GM18505 (cell line): Measurements from ENCODE around the gene SLC26A2.

Source experiments
- ATAC-seq: cut with Tn5 transposase; IDR thresholded peaks from one replicate; pipeline ENCODE4 v1.9.1; 2021; ENCODE audit not compliant: unreplicated experiment
- POLR2A ChIP-seq: IDR thresholded peaks from 4 replicates; pipeline ENCODE4 v1.6.1; 2011; ENCODE audit warnings: borderline replicate concordance; ENCODE audit not compliant: insufficient read depth, insufficient read length; ENCODE audit errors: extremely low read depth

The SLC26A2 gene

DNA sequence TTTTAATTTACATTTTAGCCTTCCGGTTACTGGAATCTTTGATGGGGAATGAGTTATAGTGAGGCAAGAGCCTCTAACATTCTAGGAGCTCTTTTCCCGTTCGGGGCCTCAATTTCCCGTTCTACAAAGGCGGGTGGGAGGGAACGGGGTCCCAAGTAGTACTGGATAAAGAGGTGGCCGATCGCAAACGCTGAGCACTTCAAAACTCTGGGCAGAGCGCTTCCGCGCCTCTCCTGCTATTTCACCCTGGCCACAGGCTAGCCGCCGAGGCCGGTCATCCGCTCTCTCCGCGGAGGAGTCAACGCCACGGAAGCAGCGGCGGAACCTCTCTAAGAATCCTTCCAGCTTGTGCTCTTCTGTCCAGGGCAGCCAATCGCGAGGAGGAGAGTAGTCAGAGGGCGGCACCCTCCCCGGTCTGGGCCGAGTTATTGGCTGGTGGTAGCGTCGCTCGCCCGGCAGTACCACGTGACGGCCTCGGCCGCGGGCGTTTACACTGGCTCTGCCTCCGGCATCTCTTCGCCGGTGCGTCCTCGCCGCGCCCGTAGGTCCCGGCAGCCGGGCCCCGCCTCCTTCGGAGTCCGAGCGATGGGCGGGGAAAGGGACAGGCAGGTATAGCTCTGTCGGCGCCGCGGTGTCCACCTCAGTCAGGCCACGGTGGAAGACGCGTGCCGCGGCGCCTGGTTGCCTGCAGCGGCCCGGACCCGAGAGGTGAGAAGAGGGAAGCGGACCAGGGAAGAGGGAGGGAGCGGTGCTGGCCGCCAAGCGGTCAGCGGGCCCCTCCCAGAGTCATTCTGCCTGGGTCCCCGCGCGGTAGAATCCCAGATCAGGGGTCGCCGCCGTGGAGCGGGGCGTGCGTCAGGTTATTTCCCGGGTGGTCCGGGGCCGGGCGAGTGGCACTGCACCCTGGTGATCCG lies at the start of gene SLC26A2:
Gene SLC26A2 (plus strand): TSS at position 487 of the 914 bp plus-strand sequence. CDS start 16,895 bp downstream, outside the sequence.
- TF ChIP-seq POLR2A = peak; percentile 97
- peak; percentile 98 for ATAC-seq

DNA sequence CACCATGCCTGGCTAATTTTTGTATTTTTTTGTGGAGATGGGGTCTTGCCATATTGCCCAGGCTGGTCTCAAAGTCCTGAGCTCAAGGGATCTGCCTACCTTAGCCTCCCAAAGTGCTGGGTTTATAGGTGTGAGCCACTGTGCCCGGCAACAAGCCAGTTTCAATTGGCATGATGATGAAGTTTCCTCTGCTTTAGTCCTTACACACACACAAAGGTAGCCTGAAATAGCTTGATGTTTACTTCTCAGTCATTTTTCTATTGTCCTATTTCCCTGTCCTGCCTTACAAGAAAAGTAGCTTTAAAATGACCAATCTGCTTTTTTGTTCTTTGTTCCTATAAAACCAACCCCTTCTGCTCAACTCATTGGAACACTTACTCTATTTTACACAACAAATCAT lies 49.5 kb upstream of the SLC26A2 start:
- ATAC-seq = no peak
- no peak for TF ChIP-seq POLR2A

DNA sequence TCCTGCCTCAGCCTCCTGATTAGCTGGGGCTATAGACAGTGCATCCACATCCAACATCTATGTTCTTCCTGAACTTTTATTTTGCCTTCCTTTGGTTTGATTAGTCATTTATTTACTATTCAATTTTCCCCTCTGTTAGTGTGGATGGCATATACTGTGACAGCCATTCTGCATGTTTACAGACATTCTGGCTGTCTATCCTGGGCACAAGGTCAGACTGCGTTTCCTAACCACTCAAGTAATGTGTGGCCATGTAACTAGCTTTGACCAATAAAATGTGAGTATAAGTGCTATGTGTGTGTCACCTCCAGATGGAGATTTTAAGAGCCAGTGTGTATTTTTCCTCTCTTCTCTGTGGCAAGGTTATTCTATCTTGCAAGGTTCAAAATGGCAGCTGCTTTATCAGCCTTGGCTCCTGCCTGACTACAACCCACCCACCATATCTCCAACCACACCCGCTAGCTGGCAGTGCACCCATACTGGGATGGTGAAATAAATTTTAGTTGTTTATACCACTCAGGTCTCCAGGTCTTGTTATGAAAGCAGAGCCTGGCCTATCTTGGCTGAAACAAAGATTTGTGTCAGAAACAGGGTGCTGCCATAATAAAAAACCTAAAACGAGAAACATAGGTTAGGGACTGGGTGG lies 48.2 kb upstream of the SLC26A2 start:
- no peak for ATAC-seq
- TF ChIP-seq POLR2A = no peak

GRCh38 chr5:149913436-149914419 lies 46.8 kb upstream of the SLC26A2 start:
- no peak for ATAC-seq
- TF ChIP-seq POLR2A = no peak

DNA sequence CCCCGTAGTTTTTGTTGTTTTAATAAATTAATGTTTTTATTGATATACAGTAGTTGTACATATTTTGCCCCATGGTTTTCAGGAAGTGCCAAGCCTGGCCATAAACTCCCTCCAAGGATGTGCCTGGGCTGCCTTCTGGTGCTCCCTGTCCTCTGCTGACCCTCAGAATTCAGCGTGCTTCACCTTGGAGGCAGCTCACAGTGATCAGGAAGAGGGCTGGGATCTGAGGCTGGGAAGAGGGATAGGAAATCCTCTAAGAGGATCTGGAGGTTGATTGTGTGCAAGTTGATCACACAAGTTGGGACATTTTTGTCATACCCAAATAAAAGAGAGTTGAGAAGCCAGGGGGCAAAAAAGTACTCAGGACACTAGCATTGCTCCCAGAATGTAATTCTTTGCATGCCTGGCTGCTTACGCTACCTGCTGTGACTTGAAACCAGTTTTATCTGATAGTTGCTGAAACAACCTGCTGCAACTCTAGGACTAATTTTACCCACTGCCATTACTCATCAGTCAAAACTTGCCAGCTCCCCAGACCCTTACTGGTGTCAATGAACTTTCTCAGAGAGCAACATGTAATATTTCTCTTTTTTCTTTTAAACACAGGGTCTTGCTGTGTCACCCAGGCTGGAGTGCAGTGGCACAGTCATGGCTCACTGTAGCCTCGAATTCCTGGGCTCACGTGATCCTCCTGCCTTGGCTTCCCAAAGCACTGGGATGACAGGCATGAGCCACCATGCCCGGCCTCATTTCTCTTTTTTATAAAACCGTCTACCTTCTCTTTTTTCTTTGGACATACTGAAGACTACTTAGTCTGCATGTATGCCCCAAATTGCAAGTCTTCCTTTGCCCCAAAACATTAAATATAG lies 44.9 kb upstream of the SLC26A2 start:
- ATAC-seq = no peak
- TF ChIP-seq POLR2A = no peak

DNA sequence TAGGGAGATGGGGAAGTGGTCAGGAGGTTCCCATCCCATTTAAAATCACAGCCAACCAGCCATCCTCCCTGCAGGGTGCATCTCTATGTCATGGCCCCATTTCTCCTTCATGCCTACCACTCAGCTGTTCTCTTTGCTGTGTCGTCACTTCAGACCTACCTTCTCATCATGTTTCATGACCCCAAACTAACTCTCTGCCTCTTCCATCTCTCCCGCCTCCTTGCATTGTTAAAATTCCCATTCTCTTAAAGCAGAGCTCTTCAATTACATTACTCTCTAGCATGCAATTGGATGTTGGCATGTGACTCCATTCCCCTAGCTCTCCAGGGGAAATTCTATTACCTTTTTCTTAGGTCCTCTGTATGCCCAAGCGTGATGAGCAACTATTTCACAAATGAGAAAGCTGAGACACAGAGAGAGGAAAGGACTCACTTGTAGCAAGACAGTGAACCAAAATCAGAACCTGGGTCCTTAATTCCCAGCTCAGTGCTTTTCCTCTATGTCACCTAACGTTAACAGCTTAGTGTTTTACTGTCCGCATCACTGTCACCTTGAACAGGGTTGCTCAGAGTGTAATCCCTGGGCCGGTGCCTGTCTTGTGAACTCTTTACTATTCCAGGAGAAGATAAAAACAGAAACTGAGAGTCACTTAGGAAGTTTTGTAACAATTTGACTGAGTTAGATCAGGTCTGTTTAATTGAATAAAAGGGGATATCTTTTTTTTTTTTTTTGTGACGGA lies 44.1 kb upstream of the SLC26A2 start:
- no peak for TF ChIP-seq POLR2A
- ATAC-seq = no peak

DNA sequence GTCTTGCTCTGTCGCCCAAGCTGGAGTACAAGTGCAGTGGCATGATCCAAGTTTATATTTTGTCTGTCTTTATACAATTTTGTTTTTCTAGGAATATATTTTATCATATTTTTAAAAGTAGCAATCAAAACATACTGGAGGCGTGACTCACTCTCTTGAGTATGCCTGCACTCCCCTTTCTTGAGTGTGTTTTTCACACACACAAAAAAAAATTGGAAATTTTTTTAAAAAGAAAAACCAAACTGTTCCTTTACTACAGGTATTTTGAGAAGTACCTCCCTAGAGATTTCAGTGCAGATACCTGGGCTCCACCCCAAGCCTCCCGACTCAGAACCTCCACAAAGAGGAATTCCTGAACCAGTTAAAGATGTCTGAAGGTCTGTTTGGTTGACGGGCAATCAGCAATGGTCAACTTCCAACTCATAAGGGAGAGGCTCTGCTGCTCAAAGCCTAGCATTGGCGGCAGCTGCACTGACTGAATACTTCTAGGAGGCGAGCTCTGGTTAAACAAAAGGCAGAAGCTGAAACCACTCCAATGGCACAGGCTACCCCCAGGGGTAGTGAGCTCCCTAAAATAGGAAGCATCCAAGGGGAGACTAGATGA lies 43.4 kb upstream of the SLC26A2 start:
- no peak for TF ChIP-seq POLR2A
- ATAC-seq = no peak

GRCh38 chr5:149921597-149921996 lies 39.0 kb upstream of the SLC26A2 start:
- no peak for TF ChIP-seq POLR2A
- no peak for ATAC-seq

DNA sequence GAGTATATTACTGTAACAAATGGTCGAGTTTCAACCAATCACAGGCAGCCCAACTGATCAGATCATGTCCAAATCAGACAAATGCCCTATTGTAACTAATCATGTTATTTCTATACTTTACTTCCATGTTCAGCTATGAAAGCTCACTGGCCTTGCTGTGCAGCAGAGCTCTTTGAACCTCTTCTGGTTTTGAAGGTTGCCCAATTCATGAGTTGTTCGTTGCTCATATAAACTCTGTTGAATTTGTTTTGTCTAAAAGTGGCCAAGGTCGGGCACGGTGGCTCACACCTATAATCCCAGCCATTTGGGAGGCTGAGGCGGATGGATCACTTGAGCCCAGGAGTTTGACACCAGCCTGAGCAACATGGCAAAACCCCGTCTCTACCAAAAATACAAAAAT lies 37.6 kb upstream of the SLC26A2 start:
- TF ChIP-seq POLR2A = no peak

GRCh38 chr5:149924486-149924885 lies 36.1 kb upstream of the SLC26A2 start:
- no peak for TF ChIP-seq POLR2A
- no peak for ATAC-seq

More for the DNA sequence above, 37.6 kb upstream of the SLC26A2 start:
- ATAC-seq = no peak
